GM18861 (cell line): ENCODE measurements around the gene PHACTR1.

Experiments
- ATAC-seq: cut with Tn5 transposase; IDR thresholded peaks from one replicate; pipeline ENCODE4 v1.9.1; 2021; ENCODE audit not compliant: unreplicated experiment

PHACTR1 gene

GRCh38 chr6:13058051-13058450 is 341.5 kb downstream of the PHACTR1 start:
- ATAC-seq, result no peak

GRCh38 chr6:13059026-13059425 is 342.5 kb downstream of the PHACTR1 start:
- ATAC-seq, result no peak

GRCh38 chr6:13063300-13063918 is 346.8 kb downstream of the PHACTR1 start:
- no peak for ATAC-seq

GRCh38 chr6:13065581-13065980 is 349.0 kb downstream of the PHACTR1 start:
- ATAC-seq, result no peak

- ATAC-seq, result no peak
Measured at GRCh38 chr6:13066050-13066449, 349.5 kb downstream of the PHACTR1 start.

GRCh38 chr6:13066820-13067219 is 350.3 kb downstream of the PHACTR1 start:
- ATAC-seq, result no peak

- no peak for ATAC-seq
Measured at GRCh38 chr6:13068586-13069210, 352.1 kb downstream of the PHACTR1 start.

GRCh38 chr6:13071550-13072345 is 355.2 kb downstream of the PHACTR1 start:
- ATAC-seq, result no peak

- no peak for ATAC-seq
Measured at GRCh38 chr6:13072686-13073347, 356.2 kb downstream of the PHACTR1 start.

- no peak for ATAC-seq
Measured at GRCh38 chr6:13074415-13075140, 358.0 kb downstream of the PHACTR1 start.

GRCh38 chr6:13075141-13075845 is 358.7 kb downstream of the PHACTR1 start:
- no peak for ATAC-seq

- ATAC-seq, result no peak
Measured at GRCh38 chr6:13076575-13076974, 360.0 kb downstream of the PHACTR1 start.

GRCh38 chr6:13077117-13077516 is 360.6 kb downstream of the PHACTR1 start:
- ATAC-seq, result no peak

- ATAC-seq, result no peak
Measured at GRCh38 chr6:13079096-13079723, 362.6 kb downstream of the PHACTR1 start.

GRCh38 chr6:13080462-13081188 is 364.1 kb downstream of the PHACTR1 start:
- no peak for ATAC-seq

- no peak for ATAC-seq
Measured at GRCh38 chr6:13081189-13081563, 364.6 kb downstream of the PHACTR1 start.

GRCh38 chr6:13089296-13089994 is 372.9 kb downstream of the PHACTR1 start:
- no peak for ATAC-seq

GRCh38 chr6:13091192-13091591 is 374.6 kb downstream of the PHACTR1 start:
- ATAC-seq, result no peak
